Adipocyte (in vitro differentiated cells): ENCODE results near the gene AFG1L.
A peak's percentile ranks its signal among the peaks of the same experiment; 100 is the strongest.
"Not testable (repeated sequence)": the region's sequence is repeated elsewhere in the genome, so short reads cannot be mapped to it uniquely, and the experiment has no call there.

Experiments used
- DNase-seq: peaks from one replicate; pipeline ENCODE4 v3.0.0-alpha.2; 2015; ENCODE audit warnings: low read depth
- H3K27me3 ChIP-seq: replicated peaks from 2 replicates; pipeline ENCODE4 v1.7.0; 2013; ENCODE audit warnings: mild to moderate bottlenecking, low read length, moderate library complexity; ENCODE audit not compliant: control insufficient read depth, insufficient read depth
- H3K36me3 ChIP-seq: 2 replicates; pipeline ENCODE4 v1.7.0; 2013; ENCODE audit warnings: low read length, mild to moderate bottlenecking, moderate library complexity; ENCODE audit not compliant: control insufficient read depth, insufficient read depth, severe bottlenecking
- H3K4me1 ChIP-seq: 2 replicates; pipeline ENCODE4 v1.7.0; 2013; ENCODE audit warnings: mild to moderate bottlenecking, low read length, moderate library complexity; ENCODE audit not compliant: control insufficient read depth, insufficient read depth
- H3K4me3 ChIP-seq: 2 replicates; pipeline ENCODE4 v1.7.0; 2013; ENCODE audit warnings: mild to moderate bottlenecking, low read length, moderate library complexity
- H3K9ac ChIP-seq: 2 replicates; pipeline ENCODE4 v1.7.0; 2013; ENCODE audit warnings: mild to moderate bottlenecking, low read length, moderate library complexity
- H3K9me3 ChIP-seq: 2 replicates; pipeline ENCODE4 v1.7.0; 2013; ENCODE audit warnings: mild to moderate bottlenecking, low read length, moderate library complexity; ENCODE audit not compliant: control insufficient read depth

Gene AFG1L

GRCh38 chr6:108526739-108527174 is 231.9 kb downstream of the AFG1L start:
- no peaks in the 10 kb centered on the region for H3K9me3 ChIP-seq
- peak; percentile 77 for DNase-seq
- H3K36me3 ChIP-seq, result peaks cover 4% of the 10 kb centered on the region
- H3K4me3 ChIP-seq, result no peak overlapping the region
- H3K27me3 ChIP-seq, result no peaks in the 10 kb centered on the region
- no peak overlapping the region for H3K9ac ChIP-seq
- H3K4me1 ChIP-seq, result no peaks in the 10 kb centered on the region

GRCh38 chr6:108528878-108529277 is 234.0 kb downstream of the AFG1L start:
- H3K36me3 ChIP-seq, result no peaks in the 10 kb centered on the region
- H3K9ac ChIP-seq, result no peak overlapping the region
- no peak overlapping the region for H3K4me3 ChIP-seq
- H3K27me3 ChIP-seq, result peaks cover 4% of the 10 kb centered on the region
- DNase-seq, result no peak
- no peaks in the 10 kb centered on the region for H3K4me1 ChIP-seq
- H3K9me3 ChIP-seq, result no peaks in the 10 kb centered on the region

GRCh38 chr6:108531332-108531731 is 236.5 kb downstream of the AFG1L start:
- no peak for DNase-seq
- Histone ChIP-seq H3K4me1 (no peaks in the 10 kb centered on the region), H3K9ac (no peak overlapping the region)

GRCh38 chr6:108535114-108535742 is 240.4 kb downstream of the AFG1L start:
- H3K9me3 ChIP-seq, result peaks cover 5% of the 10 kb centered on the region
- H3K4me1 ChIP-seq, result no peaks in the 10 kb centered on the region
- no peaks in the 10 kb centered on the region for H3K36me3 ChIP-seq

More at GRCh38 chr6:108531332-108531731, 236.5 kb downstream of the AFG1L start:
- Histone ChIP-seq H3K27me3 (peaks cover 9% of the 10 kb centered on the region), H3K36me3 (no peaks in the 10 kb centered on the region), H3K4me3 (no peak overlapping the region), H3K9me3 (no peaks in the 10 kb centered on the region)

GRCh38 chr6:108535920-108536535 is 241.2 kb downstream of the AFG1L start:
- H3K27me3 ChIP-seq, H3K4me1 ChIP-seq, H3K9ac ChIP-seq, H3K9me3 ChIP-seq, H3K36me3 ChIP-seq, DNase-seq, H3K4me3 ChIP-seq: not testable (repeated sequence)

More at GRCh38 chr6:108535114-108535742, 240.4 kb downstream of the AFG1L start:
- no peak for DNase-seq
- H3K4me3 ChIP-seq, result no peak overlapping the region
- H3K9ac ChIP-seq, result no peak overlapping the region
- H3K27me3 ChIP-seq, result peaks cover 9% of the 10 kb centered on the region

GRCh38 chr6:108541843-108542759 is 247.2 kb downstream of the AFG1L start:
- H3K27me3 ChIP-seq, result no peaks in the 10 kb centered on the region
- H3K9ac ChIP-seq, result peak overlapping the region; percentile 38
- H3K4me1 ChIP-seq, result peaks cover 13% of the 10 kb centered on the region
- peaks cover 5% of the 10 kb centered on the region for H3K9me3 ChIP-seq
- H3K4me3 ChIP-seq, result no peak overlapping the region
- no peaks in the 10 kb centered on the region for H3K36me3 ChIP-seq
- DNase-seq, result peak; percentile 90

GRCh38 chr6:108543175-108543940 is 248.5 kb downstream of the AFG1L start:
- no peak overlapping the region for H3K4me3 ChIP-seq
- no peaks in the 10 kb centered on the region for H3K36me3 ChIP-seq
- peaks cover 13% of the 10 kb centered on the region for H3K4me1 ChIP-seq
- H3K27me3 ChIP-seq, result no peaks in the 10 kb centered on the region
- DNase-seq, result no peak
- peaks cover 5% of the 10 kb centered on the region for H3K9me3 ChIP-seq
- H3K9ac ChIP-seq, result no peak overlapping the region

GRCh38 chr6:108544606-108545005 is 249.8 kb downstream of the AFG1L start:
- peak; percentile 75 for DNase-seq
- Histone ChIP-seq H3K27me3 (no peaks in the 10 kb centered on the region), H3K4me3 (no peak overlapping the region), H3K9ac (peak overlapping the region; percentile 18), H3K9me3 (peaks cover 5% of the 10 kb centered on the region), H3K4me1 (peaks cover 13% of the 10 kb centered on the region), H3K36me3 (no peaks in the 10 kb centered on the region)

GRCh38 chr6:108546079-108547049 is 251.5 kb downstream of the AFG1L start:
- Histone ChIP-seq H3K4me1 (peaks cover 13% of the 10 kb centered on the region), H3K27me3 (no peaks in the 10 kb centered on the region), H3K36me3 (no peaks in the 10 kb centered on the region), H3K9me3 (no peaks in the 10 kb centered on the region), H3K9ac (no peak overlapping the region), H3K4me3 (no peak overlapping the region)
- DNase-seq, result no peak

GRCh38 chr6:108549241-108549640 is 254.4 kb downstream of the AFG1L start:
- H3K9ac ChIP-seq, result no peak overlapping the region
- no peaks in the 10 kb centered on the region for H3K9me3 ChIP-seq
- H3K36me3 ChIP-seq, result no peaks in the 10 kb centered on the region
- no peaks in the 10 kb centered on the region for H3K27me3 ChIP-seq
- peaks cover 9% of the 10 kb centered on the region for H3K4me1 ChIP-seq
- no peak overlapping the region for H3K4me3 ChIP-seq
- peak; percentile 59 for DNase-seq
